Nephron progenitor cell (in vitro differentiated cells): ENCODE measurements around the gene FAM78A.
"Not testable (repeated sequence)": the region's sequence is repeated elsewhere in the genome, so short reads cannot be mapped to it uniquely, and the experiment has no call there.

Source experiments
- DNase-seq: peaks from one replicate; pipeline ENCODE4 v3.0.0; 2021
- H3K27ac Mint-ChIP-seq: 2 replicates; pipeline ENCODE4 v1.8.0; 2021; ENCODE audit warnings: mild to moderate bottlenecking, moderate library complexity, mixed read lengths
- H3K27me3 Mint-ChIP-seq: 2 replicates; pipeline ENCODE4 v1.8.0; 2021; ENCODE audit warnings: mild to moderate bottlenecking, low read depth, mixed read lengths; ENCODE audit not compliant: poor library complexity
- H3K36me3 Mint-ChIP-seq: 2 replicates; pipeline ENCODE4 v1.8.0; 2021; ENCODE audit warnings: low read depth, mixed read lengths
- H3K4me1 Mint-ChIP-seq: 2 replicates; pipeline ENCODE4 v1.8.0; 2021; ENCODE audit warnings: mixed read lengths
- H3K4me3 Mint-ChIP-seq: 2 replicates; pipeline ENCODE4 v1.8.0; 2021; ENCODE audit warnings: mild to moderate bottlenecking, moderate library complexity, mixed read lengths
- H3K9me3 Mint-ChIP-seq: 2 replicates; pipeline ENCODE4 v1.8.0; 2021; ENCODE audit warnings: mild to moderate bottlenecking, moderate library complexity, mixed read lengths
- CTCF ChIP-seq: fragments of 200-600 bp; sonication (generic); IDR thresholded peaks from 2 replicates; pipeline ENCODE4 v1.5.0; 2021; ENCODE audit warnings: antibody characterized with exemption

FAM78A gene

DNA sequence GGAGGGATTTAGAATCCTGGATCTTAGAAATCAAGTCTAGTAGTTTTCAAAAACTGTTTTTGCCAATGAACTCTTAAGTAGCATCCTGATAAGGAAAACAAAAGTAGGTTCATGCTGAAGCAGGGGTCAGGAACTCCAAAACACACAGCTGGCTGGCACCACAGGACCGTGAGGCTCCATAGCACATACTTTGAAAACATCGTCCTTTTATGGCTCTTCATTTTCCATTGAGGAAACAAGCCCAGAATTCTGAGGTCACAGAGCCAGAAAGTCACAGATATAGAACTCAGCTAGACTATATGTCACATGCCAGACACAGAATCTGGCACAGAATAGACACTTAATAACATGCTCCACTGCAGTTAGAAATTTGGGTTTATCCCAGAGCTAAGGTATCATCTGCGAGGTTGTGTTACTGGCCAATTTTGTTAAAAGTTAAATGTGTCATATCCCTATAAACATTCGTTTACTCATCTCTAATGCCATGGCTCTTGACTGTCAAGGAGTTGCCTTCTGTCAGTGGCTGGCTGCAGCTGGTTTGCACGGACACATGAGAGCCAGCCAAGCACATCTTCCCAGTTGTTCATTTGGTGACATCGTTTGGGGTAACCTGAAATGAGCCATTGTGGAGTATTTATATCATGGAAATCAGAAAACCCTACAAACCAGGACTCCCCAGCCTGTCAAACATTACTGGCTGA is 58.8 kb downstream of the FAM78A start:
- no peak for TF ChIP-seq CTCF
- Mint-ChIP-seq H3K9me3 (peaks cover 5% of the 10 kb centered on the region), H3K4me1 (peaks cover 7% of the 10 kb centered on the region), H3K27ac (no peak overlapping the region), H3K36me3 (peaks cover 51% of the 10 kb centered on the region), H3K4me3 (no peak overlapping the region), H3K27me3 (peaks cover 5% of the 10 kb centered on the region)
- DNase-seq, result no peak

GRCh38 chr9:131216806-131217205 is 59.5 kb downstream of the FAM78A start:
- Mint-ChIP-seq H3K4me3 (no peak overlapping the region), H3K4me1 (peaks cover 7% of the 10 kb centered on the region), H3K9me3 (peaks cover 12% of the 10 kb centered on the region), H3K27ac (no peak overlapping the region), H3K27me3 (peaks cover 5% of the 10 kb centered on the region), H3K36me3 (peaks cover 56% of the 10 kb centered on the region)
- no peak for TF ChIP-seq CTCF
- DNase-seq, result no peak

DNA sequence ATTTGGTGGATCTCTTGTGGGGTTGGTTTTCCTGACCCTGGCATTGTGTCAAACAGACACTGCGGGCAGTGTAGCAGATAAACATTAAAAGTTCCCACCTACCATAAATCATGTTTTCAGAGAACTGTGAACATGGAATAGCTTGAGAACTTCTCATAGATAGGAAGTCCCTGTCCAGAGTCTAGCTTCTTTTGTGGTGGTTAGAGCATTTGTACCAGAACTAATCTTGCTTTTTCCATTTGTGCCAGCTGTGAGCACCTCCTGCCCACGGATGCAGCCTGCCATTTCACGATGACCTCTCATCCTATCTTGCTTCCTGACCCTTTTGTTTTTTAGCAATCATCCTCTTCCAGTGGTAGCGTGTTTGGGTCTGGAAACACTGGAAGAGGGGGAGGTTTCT is 61.4 kb downstream of the FAM78A start:
- H3K9me3 Mint-ChIP-seq, result peaks cover 31% of the 10 kb centered on the region
- DNase-seq, result no peak
- peaks cover 8% of the 10 kb centered on the region for H3K4me1 Mint-ChIP-seq
- no peak overlapping the region for H3K4me3 Mint-ChIP-seq
- peaks cover 67% of the 10 kb centered on the region for H3K36me3 Mint-ChIP-seq
- H3K27me3 Mint-ChIP-seq, result peaks cover 5% of the 10 kb centered on the region
- TF ChIP-seq CTCF, result no peak
- peak overlapping the region; percentile 49 for H3K27ac Mint-ChIP-seq

DNA sequence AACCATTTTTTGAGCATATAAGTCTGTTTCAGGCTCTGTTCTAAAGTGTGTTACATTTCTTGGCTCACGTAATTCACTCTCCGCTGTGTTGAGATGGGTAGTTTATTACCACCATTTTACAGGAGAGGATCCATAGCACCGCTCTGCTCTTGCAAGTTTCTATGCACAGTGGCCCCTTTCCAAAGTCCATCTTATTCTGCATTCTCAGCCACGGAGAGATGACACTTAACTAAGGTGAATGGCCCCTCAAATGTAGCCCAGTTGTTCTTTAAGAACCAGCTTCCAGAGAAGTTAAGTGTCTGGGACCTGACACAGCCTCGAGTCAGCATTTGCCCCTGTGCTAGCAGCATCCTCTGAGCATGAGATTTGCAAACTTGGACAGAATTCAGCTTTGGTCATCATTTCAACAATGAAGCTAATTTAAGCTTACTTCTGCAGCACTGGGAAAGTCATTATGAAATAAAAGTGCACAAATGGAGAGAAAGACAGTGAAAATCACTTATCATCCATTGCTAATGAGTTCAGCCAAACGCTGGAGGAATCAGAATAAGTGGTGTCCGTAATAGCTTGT is 61.9 kb downstream of the FAM78A start:
- H3K4me3 Mint-ChIP-seq, result no peak overlapping the region
- H3K9me3 Mint-ChIP-seq, result peaks cover 36% of the 10 kb centered on the region
- no peak for TF ChIP-seq CTCF
- H3K36me3 Mint-ChIP-seq, result peaks cover 72% of the 10 kb centered on the region
- H3K27ac Mint-ChIP-seq, result no peak overlapping the region
- DNase-seq, result no peak
- H3K4me1 Mint-ChIP-seq, result peaks cover 13% of the 10 kb centered on the region
- peaks cover 5% of the 10 kb centered on the region for H3K27me3 Mint-ChIP-seq

GRCh38 chr9:131211920-131212319 is 64.4 kb downstream of the FAM78A start:
- not testable (repeated sequence) for H3K27ac Mint-ChIP-seq, DNase-seq, H3K4me3 Mint-ChIP-seq, H3K27me3 Mint-ChIP-seq
- peaks cover 36% of the 10 kb centered on the region for H3K9me3 Mint-ChIP-seq
- peaks cover 13% of the 10 kb centered on the region for H3K4me1 Mint-ChIP-seq
- H3K36me3 Mint-ChIP-seq, result peaks cover 79% of the 10 kb centered on the region
